Stimulated activated CD4-positive, alpha-beta T cell treated with anti-CD3 and anti-CD28 coated beads, TNF-alpha, amount 100 ng/mL, for 48 hours (primary cell): ENCODE measurements around the gene ANKRD33B.
"Not testable (repeated sequence)": the region's sequence is repeated elsewhere in the genome, so short reads cannot be mapped to it uniquely, and the experiment has no call there.

Source experiments
- DNase-seq, 3 donors: peaks; one replicate each; pipeline ENCODE4 v3.0.0-alpha.2; 2020; ENCODE audit warnings: low read depth in 3 of 3

The ANKRD33B gene

DNA sequence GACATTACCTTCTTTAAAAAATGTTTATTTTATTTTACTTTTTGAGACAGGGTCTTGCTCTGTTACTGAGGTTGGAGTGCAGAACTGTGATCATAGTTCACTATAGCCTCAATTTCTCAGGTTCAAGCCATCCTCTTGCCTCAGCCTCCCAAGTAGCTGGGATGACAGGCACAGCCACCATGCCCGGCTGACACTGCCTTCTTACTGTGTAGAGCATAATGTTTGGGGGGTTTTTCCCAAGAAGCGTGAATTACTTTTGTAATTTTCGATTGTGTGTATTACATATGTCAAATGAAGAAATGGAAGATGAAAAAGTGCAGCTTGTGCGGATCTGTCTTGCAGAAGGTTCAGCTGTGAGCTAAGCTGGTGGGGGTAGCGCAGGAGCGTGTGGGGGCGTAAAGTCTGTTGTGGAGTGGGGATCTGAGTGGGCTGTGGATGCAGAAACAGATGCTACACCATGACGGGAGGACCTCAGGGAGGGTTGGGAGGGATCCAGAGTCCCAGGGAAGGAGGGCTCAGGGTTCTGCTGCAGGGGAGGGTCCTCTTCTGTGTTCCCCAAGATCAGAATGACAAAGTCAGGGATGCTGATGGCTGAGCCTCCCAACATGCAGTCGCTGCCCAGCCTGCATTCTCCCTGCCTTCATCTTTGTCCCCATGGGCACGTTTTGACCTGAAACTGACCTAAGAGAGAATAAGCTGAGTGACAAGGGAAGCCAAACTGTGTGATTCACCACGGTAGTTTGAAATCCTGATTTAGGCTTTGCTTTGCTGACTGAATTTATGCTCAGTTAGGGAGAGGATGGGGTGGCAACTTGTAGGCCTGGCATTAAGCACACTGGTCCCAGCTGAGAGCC, 6.8 kb upstream of the ANKRD33B start:
- no peak for DNase-seq

GRCh38 chr5:10559151-10559550, 4.7 kb upstream of the ANKRD33B start:
- DNase-seq: no peak

DNA sequence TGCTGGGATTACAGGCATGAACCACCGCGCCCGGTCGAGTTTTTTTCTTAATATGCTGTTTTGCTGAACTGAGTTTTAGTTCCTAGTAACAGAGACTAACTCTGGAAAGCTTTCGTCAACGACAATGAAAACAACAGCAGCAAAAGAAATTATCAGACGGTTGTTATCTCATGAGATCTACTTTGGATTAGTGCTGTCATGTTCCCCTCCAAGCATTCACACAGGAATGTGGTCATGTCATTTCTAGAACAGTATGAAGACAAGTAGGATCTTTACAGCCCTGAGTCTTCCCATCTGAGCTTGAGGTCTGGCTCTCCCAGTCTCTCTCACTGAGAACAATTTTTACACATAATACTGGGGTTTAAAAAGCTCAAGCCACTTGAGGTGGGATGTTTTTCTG, 4.0 kb upstream of the ANKRD33B start:
- DNase-seq: no peak

DNA sequence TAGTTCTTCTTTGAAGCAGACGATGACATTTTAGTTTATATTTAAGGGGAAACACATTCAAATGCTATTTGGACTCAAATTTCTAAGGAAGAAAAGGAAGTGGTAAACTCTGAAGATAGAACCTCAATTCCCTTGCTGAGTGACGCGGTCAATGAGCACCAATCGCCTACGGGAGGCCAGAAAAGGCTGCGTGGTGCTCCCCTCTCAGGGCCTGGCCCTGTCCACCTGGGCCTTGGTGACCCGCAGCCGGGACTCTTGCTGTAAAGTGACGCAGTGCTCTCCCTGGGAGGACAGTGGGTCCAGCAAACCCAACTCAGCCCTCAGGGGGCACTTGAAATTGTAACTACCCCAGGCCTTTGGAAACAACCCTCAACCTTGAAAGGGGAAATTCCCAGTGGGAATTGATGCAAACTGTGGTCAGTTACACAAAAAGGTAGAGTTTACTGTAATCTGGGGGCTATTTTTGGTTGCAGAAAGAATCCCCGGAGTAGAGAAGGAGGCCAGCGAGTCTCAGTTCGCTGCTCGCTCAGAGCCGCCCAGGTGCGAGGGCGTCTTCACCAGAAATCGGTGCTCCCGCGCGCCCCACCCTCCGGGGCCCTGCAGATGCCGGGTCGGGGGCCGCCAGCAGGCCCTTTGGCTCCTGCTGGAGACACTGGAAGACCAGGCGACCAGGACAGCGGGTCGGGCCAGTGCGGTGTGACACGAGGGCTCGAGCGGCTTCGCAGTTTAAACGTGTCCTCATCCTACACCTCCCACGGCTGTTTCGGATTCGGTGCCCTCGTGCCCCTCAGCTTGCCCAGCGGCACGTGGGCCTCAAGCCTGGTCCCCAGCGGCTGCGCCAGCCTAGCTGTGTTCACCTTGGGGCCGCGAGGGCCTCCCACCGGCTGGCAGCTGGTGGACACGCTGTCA, 1.4 kb upstream of the ANKRD33B start:
- no peak for DNase-seq

DNA sequence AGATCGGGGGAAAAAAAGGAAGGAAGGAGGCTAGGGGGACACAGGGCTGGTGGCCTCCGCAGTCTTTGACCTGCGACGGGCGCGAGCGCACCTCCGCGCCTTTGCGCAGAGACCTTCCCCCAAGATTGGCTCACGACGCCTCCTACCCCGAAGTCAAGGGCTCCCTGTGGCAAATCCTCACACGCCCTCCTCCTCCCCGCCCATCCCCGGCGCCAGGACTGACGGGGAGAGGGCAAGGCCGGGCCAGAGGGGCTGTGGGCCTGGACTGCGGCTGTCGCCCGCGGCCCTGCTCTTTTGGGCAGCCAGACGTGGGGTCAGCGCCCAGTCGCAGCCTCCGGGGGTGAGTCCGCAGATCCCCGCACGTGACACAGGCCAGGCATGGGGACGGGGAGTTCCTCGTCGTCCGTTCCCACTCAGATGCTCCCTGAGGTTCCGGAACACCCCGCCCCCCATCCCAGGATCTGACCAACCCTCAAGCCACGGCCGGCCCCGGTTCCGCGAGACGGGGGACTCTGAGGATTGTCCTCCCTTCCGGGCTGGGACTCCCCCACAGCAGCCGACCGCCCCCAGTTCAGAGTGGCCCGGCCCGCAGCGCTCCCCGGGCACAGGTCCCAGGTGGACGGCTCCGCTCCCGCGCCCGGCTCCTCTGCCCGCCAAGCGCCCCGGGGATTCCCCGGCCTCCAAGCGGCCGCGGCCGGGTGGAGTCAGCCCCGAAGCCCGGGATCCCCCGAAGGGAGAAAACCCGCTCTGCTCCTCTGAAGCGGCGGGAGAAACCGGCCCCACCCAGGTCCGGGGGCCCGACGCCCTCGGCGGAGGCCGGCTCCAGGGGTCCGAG, 543 bp upstream of the ANKRD33B start:
- DNase-seq: peak in 2 of 3 donors; percentile 32 to 34

GRCh38 chr5:10564838-10565784, 1.2 kb downstream of the ANKRD33B start:
- no peak for DNase-seq

GRCh38 chr5:10565785-10566542, 2.1 kb downstream of the ANKRD33B start:
- DNase-seq: no peak

DNA sequence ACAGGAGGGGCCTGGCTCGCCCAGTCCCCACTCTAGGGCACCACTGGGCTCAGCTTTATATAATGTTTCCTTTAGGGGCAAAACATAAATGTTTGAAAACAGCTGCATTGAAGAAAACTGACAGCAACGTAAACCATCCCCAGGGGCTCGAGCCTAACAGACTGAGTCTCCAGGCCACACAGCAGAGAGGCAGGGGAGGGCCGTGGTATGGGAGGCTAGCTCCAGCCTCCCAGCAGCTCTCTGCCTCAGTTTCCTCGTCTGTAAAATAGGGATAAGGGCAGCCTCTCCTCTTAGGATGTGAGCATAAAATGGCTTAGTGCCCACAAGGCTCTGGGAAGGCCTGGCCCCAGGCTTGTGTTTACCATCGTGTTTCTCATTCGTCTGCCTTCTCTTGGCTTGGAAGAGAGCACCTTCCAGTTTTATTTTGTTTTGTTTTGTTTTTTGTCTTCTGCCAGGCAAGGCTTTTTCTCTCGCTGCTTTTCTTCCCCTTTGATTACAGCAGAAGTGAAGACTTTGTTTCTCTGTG, 2.7 kb downstream of the ANKRD33B start:
- no peak for DNase-seq

GRCh38 chr5:10567121-10567591, 3.3 kb downstream of the ANKRD33B start:
- no peak for DNase-seq

- no peak for DNase-seq
Measured at GRCh38 chr5:10567781-10568321, 4.0 kb downstream of the ANKRD33B start.

DNA sequence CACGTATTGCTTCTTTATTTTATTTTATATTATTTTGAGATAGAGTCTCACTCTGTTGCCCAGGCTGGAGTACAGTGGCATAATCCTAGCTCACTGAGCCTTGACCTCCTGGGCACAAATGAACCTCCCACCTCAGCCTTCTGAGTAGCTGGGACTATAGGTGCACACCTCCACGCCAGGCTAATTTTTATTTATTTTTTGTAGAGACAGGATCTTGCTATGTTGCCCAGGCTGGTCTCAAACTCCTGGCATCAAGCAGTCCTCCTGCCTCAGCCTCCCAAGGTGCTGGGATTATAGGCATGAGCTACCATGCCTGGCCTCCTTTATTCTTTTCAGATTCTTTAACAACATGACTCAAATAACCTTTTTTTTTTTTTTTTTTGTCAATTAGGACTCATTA, 6.7 kb downstream of the ANKRD33B start:
- DNase-seq: not testable (repeated sequence)

DNA sequence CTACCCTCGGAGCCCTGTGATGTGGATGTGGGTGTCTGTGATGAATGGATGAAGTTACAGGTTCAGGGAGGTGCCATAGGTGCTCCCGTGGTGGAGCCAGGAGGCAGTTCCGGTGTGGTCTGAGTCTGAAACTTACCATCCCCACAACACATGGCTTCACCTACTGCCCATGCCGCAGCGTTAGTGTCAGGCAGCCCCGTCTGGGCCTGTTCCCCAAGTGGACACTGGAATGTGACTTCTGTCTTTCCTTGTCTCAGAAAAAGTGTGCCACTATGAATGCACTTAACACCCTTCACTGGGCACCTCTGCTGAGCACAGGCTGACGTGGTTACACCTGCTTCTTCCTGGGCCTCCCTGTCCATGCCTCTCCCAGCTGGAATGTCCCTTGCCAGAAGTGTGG, 8.6 kb downstream of the ANKRD33B start:
- no peak for DNase-seq

- no peak for DNase-seq
Measured at GRCh38 chr5:10573487-10574145, 9.7 kb downstream of the ANKRD33B start.

DNA sequence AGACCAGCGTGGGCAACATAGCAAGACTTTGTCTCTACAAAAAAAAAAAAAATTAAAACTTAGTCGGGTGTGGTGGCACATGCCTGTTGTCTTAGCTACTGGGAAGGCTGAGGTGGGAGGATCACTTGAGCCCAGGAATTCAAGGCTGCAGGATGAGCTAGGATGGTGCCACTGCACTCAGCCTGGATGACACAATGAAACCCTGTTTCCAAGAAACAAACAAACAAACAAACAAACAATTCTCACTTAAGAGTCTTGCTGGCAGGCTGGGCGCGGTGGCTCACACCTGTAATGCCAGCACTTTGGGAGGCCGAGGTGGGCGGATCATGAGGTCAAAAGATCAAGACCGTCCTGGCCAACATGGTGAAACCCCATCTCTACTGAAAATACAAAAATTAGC, 11.0 kb downstream of the ANKRD33B start:
- DNase-seq: not testable (repeated sequence)

- no peak for DNase-seq
Measured at GRCh38 chr5:10576121-10576789, 12.4 kb downstream of the ANKRD33B start.

GRCh38 chr5:10576790-10577189, 12.9 kb downstream of the ANKRD33B start:
- no peak for DNase-seq

DNA sequence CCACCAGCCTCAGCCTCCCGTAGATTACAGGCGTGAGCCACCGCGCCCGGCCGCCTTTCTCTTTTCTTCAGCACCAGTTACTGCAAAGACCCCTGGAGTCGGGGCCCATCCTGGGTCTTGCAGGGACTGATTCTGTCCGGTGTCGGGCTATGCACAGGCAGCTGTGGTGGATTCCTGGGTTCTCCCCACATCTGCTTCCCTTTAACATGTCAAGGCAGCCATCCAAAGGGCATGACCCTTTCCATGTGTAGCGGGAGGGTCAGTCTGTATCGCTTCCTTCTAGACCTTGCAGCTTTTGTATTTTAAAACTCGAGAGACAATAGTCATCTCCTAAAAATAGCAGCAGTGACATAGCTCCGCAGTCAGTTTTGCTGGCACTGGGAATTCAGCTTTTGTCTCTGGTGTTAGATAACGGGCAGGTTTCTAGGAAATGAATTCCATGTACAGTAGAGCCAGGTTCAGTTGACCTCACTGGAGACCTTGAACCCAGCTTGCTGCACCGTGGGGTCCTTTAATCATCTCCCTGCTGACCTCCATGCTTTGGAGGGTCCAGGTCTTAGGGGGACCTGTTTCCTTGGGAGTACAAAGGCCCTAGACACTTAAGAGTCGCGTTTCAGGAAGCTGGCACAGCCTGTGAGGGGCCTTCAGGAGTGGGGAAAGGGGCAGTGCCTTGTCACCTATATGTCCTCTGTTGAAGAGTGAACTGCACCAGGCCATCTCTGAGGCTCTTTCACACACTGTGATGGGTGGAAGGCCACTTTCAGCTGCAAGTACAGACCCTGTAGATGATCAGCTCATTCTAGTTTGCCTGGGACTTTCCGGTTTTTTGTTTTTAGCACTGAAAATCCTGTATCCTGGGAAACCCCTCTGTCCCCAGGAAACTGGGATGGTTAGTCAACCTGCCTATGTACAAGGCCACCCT, 13.8 kb downstream of the ANKRD33B start:
- DNase-seq: no peak
